Astrocyte of the hippocampus (primary cell): ENCODE results near the gene DLST.

ENCODE experiments used
- DNase-seq: peaks from one replicate; pipeline ENCODE4 v3.0.0; 2011; ENCODE audit warnings: low read depth, low spot score

DLST gene

DNA sequence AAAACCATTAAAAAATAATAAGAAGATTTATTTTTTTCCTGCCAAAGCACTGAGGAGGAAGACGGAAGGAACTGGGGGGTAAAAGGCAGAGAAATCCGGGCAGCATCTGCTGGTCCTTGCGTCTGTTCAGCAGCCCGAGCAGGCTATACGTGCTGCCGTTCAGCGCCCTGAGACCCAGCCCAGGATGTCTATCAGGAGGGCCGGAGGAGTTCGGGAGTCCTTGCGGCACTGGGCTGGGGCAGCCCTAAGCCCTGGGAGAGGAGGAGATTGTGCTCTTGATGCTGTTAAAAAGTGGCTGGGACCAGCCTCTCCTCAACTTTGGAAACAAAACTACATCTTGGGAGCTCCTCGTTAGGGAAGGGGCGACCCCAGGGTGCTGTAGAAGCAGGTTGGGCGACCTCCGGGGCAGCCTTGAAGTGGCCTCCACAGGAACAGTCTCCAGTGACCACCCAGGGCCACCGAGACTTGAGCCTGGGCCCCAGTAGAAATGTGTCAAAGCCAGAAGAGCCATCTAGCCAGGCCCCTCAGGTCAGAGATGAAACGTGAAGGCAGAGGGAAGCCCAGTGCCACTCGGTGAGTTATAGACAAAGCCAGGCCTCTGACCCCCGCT, 59.3 kb downstream of the DLST start:
- DNase-seq: no peak

DNA sequence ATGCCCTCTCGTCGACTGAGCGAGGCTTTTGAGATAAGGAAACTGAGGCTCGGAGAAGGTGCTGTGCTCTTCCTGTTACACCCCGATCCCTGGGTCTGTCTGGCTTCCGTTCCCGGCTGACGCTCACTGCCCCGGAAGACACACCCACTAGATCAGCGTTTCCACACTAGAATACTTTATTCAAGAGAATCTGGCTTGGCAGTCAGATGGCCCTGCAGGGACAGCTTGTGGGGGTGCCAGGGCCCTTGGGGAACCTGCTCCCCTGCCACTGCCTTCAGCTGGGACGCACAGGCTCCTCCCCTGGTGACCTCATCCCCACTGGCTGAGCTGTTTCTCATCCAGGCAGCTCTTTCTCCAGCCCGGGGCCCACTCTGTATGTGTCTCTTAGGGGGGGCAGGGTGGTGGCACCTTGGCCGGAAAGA, 60.0 kb downstream of the DLST start:
- peak; percentile 59 for DNase-seq

DNA sequence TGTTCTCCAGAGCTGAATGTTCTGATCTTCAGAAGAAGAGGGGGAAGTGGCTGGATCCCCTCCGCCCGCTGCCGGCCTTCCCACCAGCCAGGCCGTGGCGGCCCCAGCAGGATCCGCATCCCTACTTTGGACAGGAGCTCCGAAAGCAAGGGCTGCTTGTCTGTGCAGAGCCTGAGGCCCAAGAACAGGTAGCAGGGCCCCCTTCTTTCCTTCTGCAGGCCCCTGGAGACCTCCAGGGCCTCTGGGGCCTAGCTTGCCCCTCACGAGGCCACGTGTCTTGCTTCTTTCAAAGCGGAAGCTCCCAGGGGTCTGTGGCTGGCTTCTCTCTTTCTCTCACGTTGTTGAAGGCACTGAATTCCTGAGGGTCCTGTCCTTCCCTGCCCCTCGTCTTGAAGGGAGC, 60.5 kb downstream of the DLST start:
- DNase-seq: no peak

DNA sequence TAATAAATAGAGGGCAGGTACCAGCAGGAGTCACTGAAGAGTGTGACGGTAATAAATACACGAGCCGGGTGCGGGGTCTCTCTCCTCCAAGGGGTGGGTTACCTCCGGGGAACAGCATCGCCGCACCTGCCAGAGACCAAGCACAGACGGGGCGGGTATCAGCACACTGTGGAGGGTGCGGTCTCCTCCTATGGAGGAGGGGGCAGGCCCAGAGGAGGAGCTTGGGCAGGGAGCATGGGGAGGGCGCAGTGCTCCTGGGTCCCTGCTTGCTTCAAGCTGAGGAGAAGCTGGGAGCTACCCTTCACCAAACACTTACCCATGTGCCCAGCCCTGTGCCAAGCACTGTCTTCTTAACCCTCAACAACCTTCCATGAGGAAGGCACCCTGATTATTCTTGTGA, 60.9 kb downstream of the DLST start:
- DNase-seq: no peak

DNA sequence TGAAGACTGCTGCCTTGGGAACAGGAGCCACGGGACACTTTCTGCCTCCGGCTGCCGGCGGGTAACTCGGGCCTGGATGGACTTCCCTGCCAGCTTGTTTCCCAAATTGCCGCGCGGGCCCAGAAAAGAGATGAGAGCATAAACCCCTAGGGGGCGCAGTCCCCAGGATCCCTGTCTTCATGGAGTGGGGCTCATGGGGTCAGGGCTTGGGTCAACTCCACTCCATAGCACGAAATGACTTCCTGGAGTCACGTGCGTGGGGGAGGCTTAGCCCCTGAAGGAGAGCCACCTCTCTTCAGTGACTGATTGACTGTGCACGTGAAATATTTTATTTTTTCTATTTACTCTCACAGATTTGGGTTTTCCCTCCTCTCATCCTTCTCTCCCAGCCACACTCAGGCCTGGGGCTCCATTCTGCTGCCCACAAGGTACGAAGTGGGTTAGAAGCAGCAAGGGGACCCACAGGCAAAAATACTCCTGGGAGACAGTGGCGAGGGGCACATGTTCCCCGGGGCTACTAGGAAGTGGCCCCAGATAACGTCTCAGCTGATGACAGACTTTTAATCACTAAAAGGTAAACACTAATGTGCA, 63.6 kb downstream of the DLST start:
- DNase-seq: peak; percentile 44

DNA sequence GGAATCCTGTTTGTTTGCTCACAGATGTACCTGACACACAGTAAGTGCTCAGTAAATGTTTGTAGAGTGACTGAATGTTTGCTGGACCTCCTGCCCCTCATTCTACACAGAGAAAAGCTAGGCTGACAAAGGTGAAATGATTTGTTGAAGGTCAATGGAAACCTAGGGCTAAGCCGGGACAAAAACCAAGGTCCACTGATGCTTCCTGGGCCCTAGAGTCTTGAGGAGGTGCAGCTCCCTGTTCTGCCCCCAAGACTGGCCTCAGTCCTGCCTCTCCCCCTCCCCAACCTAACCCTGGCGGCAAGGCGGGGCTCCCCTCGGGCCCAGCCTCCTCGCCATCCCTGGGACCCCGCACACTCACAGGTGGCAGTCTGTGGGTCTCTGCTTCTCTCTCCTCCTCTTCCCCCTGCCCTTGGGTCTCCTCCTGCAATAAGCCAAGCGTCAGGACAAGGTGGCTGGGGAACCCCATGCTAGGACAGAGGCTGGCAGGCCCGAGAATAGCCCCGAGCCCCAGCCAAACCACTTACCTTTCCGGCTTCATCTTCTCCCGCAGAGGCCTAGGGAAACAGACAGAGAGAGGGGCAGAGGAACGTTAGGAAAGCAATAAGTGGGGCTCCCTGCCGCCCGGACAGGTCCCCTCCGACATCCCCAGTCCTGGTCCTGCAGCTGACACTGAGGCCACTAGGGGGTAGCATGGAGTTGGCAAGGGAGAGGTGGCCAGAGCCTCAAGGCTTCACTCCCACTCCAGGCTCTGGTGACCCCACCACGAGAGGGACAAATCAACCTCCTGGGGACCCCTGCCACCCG, 64.3 kb downstream of the DLST start:
- peak; percentile 86 for DNase-seq

DNA sequence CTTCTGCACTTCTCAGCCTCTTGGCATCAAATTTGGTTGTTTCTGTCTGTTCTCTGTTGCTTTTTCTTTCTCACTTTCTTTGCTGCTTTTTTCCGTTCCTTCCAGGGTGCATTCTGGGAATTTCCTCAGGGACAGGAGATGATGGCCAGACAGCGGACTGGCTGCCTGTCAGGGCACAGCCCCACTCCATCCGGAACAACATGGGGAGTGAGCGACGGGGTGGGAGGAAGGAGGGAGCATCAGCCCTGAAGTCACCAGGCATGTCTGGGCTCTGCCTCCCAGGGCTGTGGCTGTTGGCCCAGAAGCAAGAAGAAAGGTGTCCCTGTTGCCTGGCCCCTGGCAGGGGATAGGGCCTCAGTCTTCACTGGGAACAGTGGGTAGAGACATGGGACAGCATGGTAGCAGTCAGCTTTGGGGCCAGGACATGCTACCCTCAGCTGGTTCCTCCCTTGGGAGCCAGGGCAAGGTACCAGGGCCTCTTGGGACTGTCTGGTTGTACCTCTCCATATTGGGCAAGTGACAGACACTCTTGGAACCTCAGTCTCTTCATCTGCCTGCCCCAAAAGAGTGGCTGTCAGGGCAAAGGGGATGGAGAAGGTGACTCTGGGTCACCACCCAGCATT, 65.1 kb downstream of the DLST start:
- DNase-seq: no peak

DNA sequence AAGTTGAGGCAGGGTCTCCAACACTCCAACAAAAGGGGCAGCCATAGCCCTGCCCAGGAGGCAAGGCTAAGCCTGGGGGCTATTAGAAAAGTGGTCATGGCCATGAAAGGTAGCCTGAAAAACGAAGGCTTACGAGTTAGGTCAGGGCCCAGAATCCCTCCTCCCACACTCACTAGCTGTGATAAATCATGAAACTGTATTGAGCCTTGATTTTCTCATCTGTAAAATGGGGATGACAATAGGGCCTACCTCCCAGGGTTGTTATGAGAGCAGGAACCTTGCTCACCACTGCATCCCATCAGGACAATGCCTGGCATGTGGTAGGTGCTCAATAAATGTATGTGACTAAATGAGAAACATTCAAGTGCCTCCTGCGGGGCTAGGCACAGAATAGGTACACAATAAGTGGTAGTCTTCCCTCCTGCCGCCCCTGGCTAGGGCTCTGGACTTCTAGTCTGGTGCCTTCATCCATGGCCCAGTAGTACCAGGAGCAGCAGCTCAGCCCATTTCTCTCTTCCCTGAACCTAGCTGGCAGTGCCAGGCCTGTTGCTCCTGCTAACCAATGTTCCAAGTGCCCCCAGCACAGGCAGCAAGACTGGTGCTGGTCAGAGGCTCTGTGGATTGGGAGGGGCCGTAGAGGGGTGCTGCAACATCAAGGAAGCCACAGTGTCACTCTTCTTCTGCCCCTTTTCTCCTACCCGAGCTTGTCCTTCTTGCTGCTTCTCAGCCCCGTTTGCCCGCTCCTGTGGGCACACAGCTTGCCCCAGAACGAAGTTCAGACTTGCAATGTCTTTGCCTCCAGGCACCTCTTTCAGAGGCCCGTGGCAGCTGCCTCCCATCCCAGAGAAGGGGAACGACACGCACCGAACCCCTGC, 65.9 kb downstream of the DLST start:
- no peak for DNase-seq

DNA sequence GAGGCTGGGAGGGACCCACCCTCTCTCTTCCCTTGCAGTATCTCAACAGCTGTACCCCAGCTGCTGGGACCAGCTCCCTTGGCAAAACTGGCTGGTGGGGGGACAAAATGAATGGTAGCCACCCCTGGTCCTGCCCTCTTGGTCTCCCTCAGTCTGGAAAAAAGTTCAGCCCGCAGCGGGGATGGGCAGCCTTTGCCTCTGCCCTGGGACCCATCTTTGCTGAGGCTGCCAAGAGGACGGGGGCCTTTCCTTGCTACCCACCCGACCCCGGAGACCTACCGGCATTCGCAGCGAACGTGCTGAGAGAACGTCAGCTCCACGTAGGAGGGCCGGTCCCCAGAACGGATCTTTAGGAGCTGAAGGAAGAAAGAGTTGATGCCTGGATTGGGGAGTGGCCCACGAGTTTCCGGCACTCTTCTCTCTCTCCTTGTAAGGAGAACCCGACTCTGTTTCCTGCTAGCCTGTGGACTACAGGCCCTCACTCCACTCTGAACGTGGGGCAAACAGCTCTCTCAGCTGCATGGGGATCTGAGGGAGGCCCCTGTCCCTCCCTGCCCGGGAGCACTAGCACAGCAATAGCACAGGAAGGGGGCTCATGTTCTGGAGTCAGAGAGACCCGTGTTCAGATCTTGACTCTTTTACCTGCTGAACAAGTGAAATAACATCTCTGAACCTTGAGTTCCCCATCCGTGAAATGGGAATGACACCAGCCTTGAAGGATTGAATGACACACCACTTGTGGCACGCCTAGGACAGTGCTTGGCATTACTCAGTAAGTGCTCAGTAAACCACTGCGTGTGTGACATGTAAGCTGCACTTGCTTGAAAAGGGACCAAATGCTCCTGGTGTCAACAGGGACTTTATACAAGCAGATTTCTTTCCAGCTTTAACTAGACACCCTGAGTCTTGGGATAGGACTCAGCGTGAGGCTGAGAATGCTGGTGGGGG, 66.8 kb downstream of the DLST start:
- DNase-seq: no peak

DNA sequence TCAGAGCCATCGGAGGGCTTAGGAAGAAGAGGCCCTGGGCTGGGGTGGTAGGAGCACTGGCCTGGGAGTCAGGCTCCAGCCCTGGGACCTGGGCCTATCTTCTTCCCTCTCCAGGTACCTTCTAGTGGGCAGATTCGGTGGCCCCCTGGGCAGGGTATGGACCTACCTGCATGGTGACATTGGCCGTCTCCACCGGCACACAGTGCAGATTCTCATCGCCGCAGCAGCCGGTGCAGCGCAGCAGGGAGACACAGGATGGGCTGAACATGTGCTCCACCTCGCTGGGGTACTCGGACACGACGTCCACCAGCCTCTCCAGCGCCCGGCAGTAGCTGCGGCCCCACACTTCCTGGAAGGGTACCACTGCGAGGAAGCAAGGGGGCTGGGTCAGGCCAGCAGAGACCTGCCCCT, 67.5 kb downstream of the DLST start:
- no peak for DNase-seq

DNA sequence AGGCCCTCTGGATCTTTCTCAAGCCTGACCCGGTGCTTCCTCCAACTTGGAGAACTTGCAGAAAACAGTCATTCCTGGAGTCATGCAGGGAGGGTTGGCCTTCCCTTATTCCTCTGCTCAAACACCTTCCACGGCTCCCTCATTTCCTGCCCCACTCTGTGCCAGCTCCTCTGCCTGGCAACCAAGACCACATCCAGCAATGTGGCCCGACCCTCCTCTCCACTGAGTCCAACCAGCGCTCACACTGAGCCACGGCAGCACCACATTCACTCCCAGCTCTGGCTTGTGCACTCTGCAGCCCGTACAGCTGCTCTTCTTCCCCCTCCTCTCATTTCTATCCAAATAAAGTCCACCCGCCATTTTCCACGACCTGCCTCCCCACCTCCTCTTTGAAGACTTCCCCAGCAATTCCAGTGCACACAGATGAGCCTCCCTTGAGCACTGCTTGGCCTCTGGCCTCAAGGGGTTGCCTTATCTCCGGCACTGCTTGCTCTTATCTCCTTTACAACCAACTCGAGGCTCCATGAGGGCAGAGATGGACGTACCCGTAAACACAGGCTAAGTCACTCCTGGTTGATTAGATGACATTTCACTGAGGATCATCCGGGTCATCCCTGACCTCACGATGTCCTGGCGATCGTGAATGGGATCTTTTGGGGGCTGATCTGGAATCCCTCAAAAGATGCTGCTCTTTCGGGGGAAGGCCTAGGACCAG, 68.3 kb downstream of the DLST start:
- no peak for DNase-seq

DNA sequence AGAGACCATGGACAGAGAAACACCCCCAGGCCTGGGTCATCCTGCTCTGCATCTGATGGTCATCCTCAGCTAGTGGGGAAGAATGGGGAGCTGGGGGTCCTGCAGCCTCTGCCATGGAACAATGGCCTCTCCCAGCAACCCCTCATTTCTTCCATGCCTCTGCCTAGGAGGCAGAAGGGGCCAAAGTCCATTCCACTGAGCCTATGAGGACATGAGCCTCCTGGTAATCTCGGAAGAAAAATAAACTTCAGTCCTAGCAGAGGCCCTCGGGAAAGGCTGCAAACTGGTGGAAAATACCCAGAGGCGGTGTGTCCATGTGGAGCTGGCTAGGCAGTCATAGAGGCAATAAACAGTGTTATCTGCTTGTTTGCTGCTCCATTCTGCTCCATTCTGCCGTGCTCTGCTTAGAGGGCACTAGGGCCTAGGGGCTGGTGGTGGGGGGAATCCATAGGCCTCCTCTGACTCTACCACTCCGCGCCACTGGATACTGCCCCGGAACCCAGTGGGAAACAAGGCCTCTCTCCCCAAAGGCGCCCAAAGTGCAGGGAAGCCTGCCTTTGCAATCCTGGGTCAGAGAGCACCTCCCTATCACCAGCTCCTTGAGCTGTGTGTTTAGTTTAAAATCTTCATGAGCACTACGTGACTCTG, 69.2 kb downstream of the DLST start:
- DNase-seq: no peak

DNA sequence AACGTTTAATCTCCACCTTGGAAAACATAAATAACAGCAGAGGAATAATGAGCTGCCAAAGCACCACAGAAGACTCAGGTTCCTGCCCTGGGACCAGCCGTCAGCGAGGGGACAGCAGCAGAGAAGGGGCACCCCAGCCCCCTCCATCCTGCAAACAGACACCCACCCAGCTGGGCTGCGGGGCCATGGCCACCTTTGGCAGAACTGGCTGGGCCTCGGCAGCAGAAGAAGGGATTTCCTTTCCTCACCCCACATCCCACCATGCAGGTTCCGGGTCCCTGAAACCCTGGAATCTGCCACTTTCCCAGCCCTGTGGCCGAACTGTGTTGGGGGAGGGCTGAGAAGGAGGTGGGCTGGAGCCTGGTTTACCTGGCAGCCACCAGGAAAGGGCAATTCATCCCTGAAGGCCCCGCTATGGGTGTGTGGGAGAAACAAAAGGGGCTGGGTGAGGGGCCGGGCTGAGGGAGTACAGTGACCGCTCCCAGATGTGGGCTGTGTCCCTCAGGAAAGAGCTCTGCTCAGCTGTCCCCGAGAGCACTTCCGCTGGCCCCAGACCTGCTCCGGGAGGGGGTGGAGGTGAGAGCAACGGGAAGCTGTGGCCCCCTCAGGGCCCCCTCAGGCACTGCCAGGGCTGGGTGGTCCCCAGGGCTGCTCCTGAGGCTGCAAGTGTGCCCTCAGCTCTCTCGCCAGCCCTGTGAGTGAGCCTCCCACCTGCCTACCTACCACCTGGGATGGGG, 69.9 kb downstream of the DLST start:
- no peak for DNase-seq

DNA sequence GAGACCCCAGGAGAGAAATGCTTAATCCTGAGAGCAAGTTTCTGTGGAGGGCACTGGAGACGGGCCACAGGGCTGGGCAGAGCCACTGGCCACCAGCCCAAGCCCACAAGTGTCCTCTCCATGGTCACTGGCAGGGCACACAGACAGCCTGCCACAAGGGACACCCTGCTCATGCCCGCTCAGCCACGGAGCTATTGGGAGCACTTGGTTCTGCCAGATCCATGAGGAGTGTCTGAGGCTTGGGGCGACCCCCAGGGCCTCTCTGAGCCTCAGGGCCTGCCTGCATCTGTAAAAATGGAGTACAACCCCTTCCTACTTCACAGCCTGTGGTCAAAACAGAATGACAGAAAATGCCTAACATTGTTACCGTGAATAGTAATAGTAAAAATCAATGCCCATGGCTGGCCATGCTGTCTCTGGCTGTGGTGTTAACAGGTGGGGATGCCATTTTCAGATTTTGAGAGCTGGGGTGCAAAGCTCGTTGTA, 70.5 kb downstream of the DLST start:
- DNase-seq: no peak

DNA sequence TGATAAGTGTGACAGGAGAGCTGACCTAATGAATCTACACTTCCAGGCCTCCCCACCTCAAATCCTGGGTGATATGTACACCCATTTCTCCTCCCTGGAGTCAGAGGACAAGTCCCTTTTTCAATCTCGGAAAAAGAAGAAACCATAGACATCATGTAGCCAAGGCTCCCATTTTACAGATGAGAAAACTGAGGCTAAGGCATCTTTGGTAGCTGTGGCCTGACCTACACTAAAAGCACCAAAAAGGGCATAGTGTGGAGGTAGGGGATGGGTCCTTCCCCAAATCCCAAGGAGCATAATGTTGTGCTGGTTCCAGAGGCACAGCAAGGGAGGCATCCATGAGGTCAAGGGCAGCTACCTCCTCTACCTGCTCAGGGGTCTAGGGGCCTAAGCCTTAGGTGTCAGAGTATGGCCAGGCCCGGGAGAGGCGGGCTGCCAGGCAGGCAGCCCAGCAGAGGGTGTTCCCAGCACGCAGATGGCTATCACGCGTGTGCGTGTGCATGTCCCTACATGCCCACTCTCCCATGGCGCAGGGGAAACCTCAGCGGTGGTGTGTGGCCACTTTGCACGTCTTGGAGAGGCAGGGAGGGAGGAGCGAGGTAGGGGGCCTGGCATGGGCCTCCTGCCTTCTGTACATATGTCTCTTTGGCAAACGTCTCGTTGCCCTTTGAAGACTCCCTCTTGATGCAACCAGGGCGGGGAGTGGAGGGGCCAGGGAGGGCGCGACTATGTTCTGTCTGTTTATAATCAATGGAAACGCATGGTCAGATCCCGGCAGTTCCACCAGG, 71.2 kb downstream of the DLST start:
- no peak for DNase-seq
